HG02943 (cell line): ENCODE data around the gene PIK3C3.
A peak's percentile ranks its signal among the peaks of the same experiment; 100 is the strongest.
"Not testable (repeated sequence)": the region's sequence is repeated elsewhere in the genome, so short reads cannot be mapped to it uniquely, and the experiment has no call there.

Experiments
- ATAC-seq: cut with Tn5 transposase; IDR thresholded peaks from one replicate; pipeline ENCODE4 v1.9.1; 2021; ENCODE audit warnings: mild to moderate bottlenecking, low read depth, moderate library complexity; ENCODE audit not compliant: unreplicated experiment

The PIK3C3 gene

DNA sequence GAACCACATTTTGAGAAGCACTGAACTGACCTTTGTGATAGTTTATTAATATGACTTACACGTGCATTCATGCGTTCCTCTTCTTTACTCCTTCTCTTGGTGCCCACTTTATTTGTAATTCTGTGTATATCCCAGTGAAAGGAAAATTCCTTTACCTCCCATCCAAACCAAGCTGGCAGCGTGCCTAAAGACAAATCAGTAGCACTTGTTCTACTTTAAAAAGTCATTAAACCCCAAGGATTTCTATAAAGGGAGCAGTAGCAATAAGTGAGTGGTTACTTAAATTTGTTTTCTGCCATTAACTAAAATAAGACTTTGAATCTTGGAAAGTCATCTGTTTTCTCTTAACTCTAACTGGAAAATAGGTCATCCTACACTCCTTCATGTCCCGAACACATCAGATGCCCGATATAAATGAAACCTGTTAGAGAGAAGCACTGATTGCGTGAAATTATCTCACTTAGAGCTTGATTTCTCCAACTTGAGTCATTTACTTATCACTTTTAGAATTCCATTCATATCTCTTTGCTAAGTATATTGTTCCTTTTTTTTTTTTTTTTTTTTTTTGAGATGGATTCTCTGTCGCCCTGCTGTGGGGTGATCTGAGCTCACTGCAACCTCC lies 10.7 kb downstream of the PIK3C3 start:
- no peak for ATAC-seq

DNA sequence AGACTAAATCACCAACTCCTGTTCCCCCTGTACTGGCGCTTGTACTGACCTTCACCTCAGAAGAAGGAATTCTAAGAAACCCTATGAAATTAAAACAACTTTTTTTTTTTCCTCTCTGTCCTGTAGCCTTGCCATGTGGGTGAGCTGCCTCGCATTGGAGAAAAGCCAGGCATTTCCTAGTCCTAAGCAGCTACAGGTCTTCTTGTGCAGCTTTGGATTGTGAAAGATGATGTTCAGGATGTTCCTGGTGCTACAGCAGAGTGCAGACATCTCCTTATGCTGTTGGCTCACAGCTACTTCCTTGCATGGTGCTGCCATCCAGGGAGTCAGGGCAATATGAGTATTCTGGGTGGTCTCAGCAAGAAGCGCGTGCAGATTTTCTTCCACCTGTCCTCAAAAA lies 11.9 kb downstream of the PIK3C3 start:
- ATAC-seq, result no peak

GRCh38 chr18:41967680-41968079 lies 12.6 kb downstream of the PIK3C3 start:
- ATAC-seq, result no peak

DNA sequence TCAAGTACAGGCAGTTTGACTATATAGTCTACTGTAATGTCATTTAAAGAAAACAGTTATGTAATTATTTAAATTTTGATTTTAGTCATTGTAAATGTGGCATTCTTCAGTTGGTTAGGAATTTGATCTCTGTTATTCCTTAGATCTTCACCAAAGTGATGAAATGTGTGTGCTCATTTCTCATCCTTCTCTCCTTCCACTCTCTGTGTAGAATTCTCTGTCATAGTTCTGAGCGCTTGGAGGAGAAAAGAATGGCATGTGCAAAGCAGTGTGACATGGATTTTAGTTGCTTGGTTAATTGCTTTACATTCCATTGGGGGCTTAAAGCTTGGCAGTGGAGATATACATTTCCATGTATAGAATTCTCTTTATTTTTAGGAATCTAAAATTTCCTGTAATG lies 14.8 kb downstream of the PIK3C3 start:
- ATAC-seq, result no peak

GRCh38 chr18:41972067-41972925 lies 17.3 kb downstream of the PIK3C3 start:
- no peak for ATAC-seq

DNA sequence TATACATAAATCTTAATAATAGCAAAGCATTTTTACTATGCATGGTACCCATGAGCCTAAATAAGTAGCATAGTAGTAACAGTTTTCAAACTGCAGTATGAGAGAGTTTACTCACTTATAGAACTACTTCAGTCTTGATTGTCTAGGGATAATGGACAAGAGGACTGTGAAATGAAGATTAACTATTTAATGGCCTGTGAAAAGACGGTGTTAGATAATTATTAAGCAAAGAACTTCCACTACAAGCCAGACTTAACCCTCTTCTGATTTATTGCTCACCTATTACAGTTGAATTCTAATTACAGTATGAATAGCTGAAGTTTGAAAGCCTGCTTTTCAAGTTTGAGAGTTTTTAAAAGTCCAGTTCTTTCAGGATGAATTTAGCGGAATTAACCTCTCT lies 18.9 kb downstream of the PIK3C3 start:
- ATAC-seq, result peak; percentile 71

GRCh38 chr18:41974796-41975201 lies 19.8 kb downstream of the PIK3C3 start:
- no peak for ATAC-seq

DNA sequence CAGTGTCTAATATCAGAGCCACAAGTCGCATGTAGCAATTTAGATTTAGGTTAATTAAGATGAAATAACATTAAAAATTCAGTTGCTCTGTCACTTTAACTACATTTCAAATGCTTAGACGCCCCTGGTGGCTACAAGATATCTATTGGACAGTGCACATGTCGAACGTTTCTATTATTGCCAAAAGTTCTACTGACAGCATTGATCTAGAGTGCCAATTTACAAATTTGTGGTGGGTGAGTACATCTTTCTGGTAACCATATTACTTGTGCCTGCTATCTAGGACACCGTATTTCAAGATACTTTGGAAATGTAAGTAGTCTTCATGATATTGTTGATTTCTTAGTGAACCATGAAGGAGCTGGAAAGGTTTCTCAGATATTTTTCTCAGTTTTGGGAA lies 20.2 kb downstream of the PIK3C3 start:
- ATAC-seq, result no peak

DNA sequence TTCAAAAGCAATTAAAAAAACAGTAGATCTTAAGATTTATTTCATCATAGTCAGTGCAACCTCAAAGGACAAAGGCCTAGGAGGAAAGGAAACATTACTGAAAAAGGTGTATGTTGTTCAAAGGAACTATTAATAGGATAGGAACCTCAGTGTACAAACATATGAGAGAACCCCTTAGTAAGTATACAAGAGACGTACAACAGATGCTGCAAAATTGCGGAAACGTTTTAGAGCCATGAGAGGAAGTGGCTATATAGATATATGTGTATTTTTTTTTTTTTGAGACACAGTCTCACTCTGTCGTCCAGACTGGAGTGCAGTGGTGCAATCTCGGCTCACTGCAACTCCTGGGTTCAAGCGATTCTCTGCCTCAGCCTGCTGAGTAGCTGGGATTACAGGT lies 22.2 kb downstream of the PIK3C3 start:
- ATAC-seq, result no peak

GRCh38 chr18:41982942-41983660 lies 28.1 kb downstream of the PIK3C3 start:
- ATAC-seq, result peak; percentile 88

DNA sequence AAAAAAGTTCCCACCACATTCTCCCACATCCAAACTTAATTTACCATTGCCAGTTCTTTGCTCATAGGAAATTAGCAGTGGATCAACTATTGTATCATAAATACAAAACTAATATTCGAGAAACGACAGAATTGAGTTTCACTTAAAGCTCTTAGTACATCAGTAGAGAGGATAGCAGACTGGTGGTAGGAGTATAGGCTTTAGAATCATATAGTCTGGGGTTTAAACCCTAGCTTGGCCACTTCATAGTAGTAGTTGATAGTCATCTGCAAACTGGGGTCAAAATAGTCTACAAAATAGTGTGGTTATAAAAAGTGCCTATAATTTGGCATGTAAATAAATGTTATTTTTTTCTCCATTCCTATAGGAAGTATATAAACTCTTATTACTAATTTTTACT lies 30.9 kb downstream of the PIK3C3 start:
- no peak for ATAC-seq

- no peak for ATAC-seq
Measured at GRCh38 chr18:41989508-41989907, 34.5 kb downstream of the PIK3C3 start.

DNA sequence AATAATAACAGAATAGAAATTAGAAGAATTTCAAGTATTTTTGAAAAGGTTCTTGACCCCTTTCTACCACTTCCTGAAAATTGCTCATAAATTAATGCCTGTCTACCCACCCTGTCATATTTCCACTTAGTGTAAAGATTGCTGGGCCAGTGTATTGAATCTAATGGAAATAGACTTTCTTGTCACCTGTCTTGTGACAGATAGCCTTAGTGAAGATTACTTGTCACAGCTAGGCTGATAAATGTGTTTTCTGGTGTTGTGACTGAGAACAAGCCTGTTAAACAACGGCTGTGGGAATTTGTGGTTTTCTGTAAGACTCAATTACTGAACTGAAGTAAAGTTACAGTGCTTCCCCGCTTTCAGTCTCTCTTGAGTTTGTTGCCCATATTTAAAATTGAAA lies 37.0 kb downstream of the PIK3C3 start:
- no peak for ATAC-seq

DNA sequence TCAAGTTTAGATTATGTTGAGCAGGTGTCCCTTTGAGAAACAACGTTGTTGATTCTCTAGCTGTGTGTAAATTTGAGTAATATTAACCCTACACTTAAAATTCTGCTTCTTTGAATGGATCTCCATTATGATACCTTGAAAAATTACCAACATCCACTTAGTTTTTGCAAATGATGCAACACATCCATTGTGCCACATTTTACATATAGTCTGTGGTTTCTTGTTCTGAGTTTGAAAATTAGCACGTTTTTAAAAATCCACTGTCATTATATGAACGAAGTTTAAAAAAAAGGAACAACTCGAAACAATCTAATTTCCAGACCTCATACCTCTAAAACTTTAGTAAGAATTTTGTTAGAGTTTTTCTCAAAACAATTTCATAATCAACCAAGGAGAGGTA lies 37.7 kb downstream of the PIK3C3 start:
- ATAC-seq, result no peak

- ATAC-seq, result no peak
Measured at GRCh38 chr18:41993151-41993550, 38.1 kb downstream of the PIK3C3 start.

DNA sequence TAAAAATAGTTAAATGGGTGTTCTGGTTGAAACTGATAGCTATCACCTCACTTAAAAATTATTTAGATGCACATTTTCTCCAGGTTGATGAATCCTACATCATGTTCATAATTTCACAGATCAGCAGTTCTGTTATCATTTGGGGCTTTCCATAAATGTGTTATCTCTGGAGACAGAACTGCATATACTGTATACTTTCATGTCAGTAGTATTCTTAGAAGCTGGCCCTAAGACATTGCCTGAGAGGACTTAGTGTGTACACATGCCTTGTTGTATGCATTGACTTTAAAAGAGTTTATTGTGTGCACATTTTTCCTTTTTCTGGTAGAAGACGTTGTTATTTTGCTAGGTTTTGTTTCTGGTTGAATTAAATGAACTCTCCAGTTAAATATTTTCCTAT lies 41.0 kb downstream of the PIK3C3 start:
- ATAC-seq, result no peak

DNA sequence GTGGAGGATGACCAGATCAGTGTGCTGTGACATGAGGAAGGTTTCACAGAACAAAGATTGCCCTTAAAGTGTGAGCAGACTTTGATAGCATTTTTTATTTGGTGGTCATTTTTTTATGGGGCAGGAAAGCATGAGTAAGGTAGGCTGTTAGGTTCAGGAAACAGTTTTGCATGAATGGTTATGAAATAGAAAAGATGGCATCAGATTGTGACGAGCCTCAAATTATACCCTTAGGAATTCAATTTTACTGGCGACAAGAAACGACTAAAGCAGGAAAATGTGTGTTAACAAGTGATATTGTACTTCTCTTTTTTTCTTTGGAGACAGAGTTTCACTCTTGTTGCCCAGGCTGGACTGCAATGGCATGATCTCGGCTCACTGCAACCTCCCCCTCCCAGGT lies 44.7 kb downstream of the PIK3C3 start:
- no peak for ATAC-seq

DNA sequence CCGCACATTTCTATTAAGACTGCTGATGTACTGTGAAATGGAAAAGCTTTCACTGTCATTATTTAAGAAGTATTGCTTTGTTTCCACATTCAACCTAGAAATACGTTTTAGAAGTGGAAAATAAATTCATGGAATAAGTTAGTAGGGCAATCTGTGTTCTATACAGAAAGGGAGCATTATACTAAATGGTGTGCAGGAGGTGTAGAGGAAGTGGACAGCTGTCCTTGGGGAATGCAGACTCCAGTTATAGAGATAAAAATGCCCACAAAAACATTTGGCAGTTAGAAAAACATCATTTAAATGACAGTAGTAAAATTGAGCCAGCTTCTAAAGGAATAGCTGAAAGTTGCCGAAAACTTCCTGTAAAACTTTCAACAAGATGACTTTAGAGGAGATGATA lies 46.8 kb downstream of the PIK3C3 start:
- ATAC-seq, result no peak

DNA sequence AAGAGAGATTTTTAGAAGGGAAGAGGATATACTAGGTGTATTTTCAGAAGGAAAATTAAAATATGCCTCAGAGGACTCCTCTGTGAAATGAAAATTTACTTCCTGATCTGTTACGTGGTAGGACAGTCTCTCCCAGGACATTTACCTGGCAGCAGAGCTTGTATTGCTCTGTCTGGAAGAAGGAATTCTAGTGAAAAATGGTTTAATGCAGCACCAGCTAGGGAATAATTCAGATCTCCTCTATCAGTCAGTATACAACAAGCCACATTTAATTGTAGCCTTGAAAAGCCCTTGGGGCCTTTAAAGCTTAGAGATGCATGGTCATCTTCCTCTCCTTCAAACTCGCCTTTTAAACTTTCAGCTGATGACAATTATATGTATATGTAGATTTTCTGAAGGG lies 49.6 kb downstream of the PIK3C3 start:
- no peak for ATAC-seq

- ATAC-seq, result no peak
Measured at GRCh38 chr18:42005782-42006181, 50.7 kb downstream of the PIK3C3 start.

GRCh38 chr18:42009457-42009856 lies 54.4 kb downstream of the PIK3C3 start:
- not testable (repeated sequence) for ATAC-seq
